Stimulated activated CD4-positive, alpha-beta T cell treated with anti-CD3 and anti-CD28 coated beads, Interleukin-15, amount 100 ng/mL, for 24 hours (primary cell): Measurements from ENCODE around the gene RNPEPL1.
"Not testable (repeated sequence)": the region's sequence is repeated elsewhere in the genome, so short reads cannot be mapped to it uniquely, and the experiment has no call there.

Experiments used
- DNase-seq: peaks from one replicate; pipeline ENCODE4 v3.0.0-alpha.2; 2020

Gene RNPEPL1

GRCh38 chr2:240538031-240538780, 30.1 kb upstream of the RNPEPL1 start:
- DNase-seq = no peak

DNA sequence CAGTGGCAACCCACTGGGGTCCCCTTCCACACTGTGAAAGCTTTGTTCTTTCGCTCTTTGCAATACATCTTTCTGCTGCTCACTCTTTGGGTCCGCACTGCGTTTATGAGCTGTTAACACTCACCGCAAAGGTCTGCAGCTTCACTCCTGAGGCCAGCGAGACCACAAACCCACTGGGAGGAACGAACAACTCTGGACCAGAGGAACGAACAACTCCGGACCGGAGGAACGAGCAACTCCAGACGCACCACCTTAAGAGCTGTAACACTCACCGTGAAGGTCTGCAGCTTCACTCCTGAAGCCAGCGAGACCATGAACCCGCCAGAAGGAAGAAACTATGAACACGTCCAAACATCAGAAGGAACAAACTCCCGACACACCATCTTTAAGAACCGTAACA, 29.2 kb upstream of the RNPEPL1 start:
- not testable (repeated sequence) for DNase-seq

DNA sequence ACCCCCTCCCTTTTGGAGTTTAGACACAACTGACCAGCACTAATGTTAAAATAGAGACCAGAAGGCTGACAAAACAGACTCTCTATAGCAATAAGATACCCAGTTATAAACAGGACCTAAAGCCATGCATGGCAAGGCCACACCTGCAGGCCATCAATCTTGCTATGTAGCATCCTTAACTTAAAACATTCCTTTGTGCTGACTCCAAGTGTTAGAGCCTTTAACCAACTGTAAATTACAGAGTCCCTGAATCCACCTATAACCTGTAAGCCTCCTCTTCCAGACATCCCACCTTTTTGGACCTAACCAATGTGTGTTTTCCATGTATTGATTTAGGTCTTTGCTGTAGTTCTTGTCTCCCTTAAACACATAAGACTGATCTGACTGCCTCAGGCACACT, 28.4 kb upstream of the RNPEPL1 start:
- DNase-seq = no peak

- no peak for DNase-seq
Observed at GRCh38 chr2:240551288-240551687, 17.0 kb upstream of the RNPEPL1 start.

DNA sequence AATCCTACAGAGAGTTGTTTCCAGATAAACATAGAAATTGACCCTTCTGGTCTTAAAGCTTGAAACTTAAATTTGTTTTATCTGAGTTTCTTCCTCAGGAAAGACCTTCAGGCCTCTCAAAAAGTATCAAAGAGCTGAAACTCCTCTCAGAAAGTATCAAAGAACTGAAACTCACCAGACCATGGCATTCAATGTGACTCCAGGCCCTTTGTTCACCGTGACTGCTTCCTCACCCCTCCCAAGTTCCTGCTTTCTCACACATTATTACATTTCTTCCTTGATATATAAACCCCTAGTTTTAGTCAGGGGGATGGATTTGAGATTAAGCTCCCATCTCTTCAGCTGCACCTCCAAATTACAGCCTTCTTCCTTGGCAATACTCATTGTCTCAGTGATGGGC, 16.5 kb upstream of the RNPEPL1 start:
- no peak for DNase-seq

GRCh38 chr2:240553956-240554480, 14.3 kb upstream of the RNPEPL1 start:
- DNase-seq = no peak

DNA sequence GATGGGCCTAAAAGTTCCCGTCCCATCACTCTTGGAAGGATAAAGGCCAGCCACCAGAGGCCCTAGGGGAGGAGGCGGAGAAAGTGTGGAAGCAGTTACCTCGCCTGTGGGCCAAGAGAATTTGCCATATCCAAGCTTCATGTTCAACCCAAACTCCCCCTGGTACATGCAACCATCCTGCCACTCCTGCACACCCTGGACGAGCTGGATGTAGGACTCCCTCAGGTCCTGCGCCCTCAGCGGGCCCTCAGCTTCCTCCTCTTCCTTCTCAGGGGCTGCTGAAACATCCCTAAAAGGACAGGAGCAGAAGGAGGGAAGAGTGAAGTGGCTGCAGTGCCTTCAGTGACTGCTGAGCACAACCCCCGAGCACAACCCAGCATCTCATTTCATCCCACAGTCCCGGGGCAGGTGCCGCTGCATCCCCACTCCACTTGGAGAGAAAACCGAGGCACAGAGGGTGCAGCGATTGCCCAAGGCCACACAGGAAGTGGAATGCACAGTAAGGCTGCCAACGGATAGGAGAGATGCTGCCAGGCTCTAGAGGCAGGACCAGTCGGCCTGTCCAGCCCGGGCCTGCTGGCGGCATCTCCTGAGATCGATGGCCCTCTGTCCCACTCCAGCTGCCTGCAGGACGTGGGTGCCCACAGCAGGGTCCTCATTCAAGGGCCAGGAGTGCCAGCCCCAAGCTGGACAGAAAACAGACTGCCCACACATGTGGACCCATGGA, 13.4 kb upstream of the RNPEPL1 start:
- no peak for DNase-seq

DNA sequence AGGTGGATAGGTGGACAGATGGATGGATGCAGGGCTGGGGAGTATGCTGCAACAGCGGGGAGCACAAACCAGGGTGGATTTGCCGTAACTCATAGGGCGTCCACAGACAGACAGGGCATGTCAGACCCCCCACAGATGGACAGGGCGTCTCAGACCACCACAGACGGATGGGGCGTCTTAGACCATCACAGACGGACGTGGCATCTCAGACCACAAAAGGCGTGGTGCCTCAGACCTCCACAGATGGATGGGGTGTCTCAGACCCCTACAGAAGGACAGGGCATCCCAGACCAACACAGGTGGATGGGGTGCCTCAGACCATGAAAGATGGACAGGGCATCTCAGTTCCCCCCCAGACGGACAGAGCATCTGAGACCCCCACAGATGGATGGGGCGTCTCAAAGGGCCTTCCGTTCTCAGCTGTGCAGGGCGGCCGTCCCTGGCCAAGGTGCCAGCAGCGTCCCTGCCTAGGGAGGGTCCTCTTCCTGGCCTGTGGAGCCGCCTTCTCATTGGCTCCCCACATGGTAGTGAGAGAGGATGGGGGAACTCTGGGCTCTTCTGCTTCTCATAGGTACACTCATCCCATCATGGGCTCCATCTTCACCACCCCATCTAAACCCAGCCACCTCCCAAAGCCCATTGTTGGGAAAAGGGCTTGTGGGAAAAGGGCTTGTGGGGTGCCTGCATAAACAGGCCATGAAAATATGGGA, 12.6 kb upstream of the RNPEPL1 start:
- DNase-seq = no peak

DNA sequence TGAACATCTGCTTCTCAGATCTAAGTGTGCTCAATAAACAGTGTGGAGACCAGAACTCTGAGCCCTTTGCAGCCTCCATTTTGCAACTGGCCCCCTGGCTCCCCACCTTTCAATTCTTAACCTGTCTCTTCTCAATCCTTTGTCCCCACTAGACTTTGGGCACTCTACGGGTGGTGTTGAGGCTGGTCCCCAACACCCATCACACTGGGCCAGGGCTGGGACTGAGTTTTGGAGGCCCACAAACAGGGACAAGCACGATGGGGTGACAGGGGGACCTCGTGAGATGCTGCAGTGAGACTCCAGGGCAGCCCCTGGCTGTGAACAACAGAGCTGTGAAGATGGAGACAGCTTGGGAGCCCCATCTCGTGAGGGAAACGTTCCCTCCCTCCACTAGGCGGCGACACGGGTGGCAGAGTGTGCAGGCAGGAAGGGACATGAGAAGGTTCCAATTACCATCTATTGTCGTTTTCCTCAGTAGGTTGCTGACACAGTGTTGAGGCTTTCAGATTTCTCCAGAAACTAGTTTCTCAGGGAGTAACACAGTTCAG, 11.7 kb upstream of the RNPEPL1 start:
- peak; percentile 78 for DNase-seq

- peak; percentile 15 for DNase-seq
Observed at GRCh38 chr2:240557101-240557751, 11.1 kb upstream of the RNPEPL1 start.

DNA sequence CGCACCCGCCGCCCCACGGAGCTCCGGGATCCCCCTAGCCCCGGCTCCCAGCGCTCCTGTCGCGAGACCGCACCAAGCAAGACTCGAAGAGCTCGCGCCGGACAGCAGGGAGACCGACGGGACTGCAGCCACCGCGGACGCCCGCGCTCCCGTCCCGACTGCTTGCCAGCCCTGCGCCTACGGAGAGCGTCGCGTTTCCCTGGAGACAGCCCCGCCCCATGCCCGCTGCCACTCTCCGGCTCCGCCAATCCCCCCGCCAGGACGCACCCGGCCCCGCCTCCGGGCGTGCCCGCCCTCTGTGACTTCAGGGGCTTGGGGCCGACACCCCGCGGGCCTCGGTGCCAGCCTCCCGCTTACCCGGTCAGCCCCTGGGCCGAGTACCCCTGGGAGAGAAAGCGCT, 10.5 kb upstream of the RNPEPL1 start, which contains the start of gene ANKMY1:
Gene ANKMY1 (minus strand): TSS at position 181 of the 400 bp plus-strand sequence. CDS start 653 bp downstream, outside the sequence.
- DNase-seq = peak; percentile 87

DNA sequence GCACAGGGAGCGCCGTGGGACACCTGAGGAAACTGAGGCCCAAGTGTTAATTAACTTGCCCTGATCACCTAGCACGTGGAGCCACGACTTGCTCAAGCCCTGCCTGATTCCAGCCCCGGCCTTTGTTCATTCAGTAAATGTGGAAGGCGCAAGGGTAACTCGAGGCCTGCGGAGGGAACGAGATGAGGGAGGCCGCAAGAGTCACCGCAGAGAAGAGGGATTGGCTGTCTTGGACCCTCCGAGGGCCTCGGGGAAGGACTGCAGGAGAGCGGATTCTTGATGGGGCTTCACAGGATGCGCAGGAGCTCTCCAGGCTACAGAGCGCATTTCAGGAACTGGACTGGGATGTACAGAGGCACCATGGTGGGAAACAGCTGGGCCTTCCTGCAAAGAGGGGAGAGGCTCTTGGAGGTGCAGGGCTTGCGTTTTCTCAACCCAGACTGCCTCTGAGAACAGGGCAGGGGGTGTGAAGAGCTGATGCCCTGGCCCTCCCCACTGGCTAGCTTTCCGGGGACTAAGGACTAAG, 10.0 kb upstream of the RNPEPL1 start:
- peak; percentile 9 for DNase-seq

GRCh38 chr2:240559286-240559685, 9.0 kb upstream of the RNPEPL1 start:
- peak; percentile 12 for DNase-seq

DNA sequence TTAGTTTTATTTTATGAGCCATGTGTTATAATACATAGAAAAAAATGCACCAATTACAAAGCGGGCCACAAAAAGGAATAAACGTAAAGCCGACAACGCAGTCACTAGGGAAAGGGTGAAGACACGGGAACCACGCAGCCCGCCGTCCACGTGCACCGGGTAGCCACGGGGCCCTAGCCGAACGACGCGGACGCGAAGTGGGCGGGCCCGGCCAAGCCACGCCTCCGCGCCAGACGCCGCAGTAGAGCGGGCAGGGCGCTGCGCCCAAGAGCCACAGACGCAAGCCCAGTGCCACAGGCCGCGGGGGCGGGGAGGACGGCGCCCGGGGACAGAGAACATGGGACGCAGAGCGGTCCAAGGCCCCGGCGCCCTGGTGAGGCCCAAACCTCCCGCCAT, 8.2 kb upstream of the RNPEPL1 start, which contains the start of gene DUSP28:
Gene DUSP28 (plus strand): TSS at position 274 of the 396 bp plus-strand sequence. CDS start 328 bp downstream, outside the sequence.
- DNase-seq = peak; percentile 94

DNA sequence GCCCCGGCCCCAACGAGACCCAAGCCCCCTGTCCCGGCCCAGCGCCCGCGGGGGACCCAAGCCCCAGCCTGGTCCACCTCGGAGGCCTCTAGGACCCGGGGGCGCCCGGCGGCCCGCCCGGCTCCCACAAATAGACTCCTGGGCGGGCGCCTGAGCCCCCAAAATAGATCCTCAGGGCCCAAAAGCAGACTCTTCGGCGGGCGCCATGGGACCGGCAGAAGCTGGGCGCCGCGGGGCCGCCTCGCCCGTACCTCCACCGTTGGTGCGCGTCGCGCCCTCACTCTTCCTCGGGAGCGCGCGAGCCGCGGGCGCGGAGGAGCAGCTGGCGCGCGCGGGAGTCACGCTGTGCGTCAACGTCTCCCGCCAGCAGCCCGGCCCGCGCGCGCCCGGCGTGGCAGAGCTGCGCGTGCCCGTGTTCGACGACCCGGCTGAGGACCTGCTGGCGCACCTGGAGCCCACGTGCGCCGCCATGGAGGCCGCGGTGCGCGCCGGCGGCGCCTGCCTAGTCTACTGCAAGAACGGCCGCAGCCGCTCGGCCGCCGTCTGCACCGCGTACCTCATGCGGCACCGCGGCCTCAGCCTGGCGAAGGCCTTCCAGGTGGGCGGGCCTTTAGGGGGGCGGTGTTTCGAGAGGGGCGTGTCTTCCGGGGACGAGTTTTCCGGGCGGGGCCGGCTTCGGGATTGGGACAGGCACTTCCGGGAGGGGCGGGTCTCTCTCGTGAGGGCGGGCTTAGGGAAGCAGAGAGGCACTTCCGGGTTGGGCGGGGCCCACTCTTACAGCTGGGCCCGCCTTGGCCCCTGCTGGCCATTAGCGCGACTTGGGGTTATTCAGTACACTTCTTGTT, 7.6 kb upstream of the RNPEPL1 start:
- DNase-seq = peak; percentile 100

GRCh38 chr2:240561325-240561971, 6.8 kb upstream of the RNPEPL1 start:
- DNase-seq = peak; percentile 31

GRCh38 chr2:240563231-240563630, 5.1 kb upstream of the RNPEPL1 start:
- DNase-seq = not testable (repeated sequence)

- DNase-seq = no peak
Observed at GRCh38 chr2:240563951-240564560, 4.2 kb upstream of the RNPEPL1 start.

GRCh38 chr2:240564561-240565332, 3.5 kb upstream of the RNPEPL1 start:
- peak; percentile 59 for DNase-seq
